Measurements from ENCODE around the gene NGB. TPM values are rescaled to one million over a fixed set of nuclear protein-coding genes. Genes with fewer than 3 reads are reported as not detected.

NGB gene
- total RNA-seq, 2 experiments from 2014 or later = not detected

- Mint-ChIP-seq H3K9me3 (no peaks in the 10 kb centered on the region), H3K36me3 (ENCODE audit: low read depth) (no peaks in the 10 kb centered on the region), H3K27me3 (no peaks in the 10 kb centered on the region), H3K4me3 (no peak overlapping the region), H3K4me1 (ENCODE audit: low read depth) (peaks cover 2% of the 10 kb centered on the region), H3K27ac (no peak overlapping the region)
- ChIA-PET POLR2A (no interaction called here), CTCF (interaction anchor here (1.4 kb wide), 1 partner anchor 171 kb away, joined by 3 read pairs; no protein-coding TSS in a partner anchor)
- ATAC-seq = no peak
- no peak for TF ChIP-seq CTCF (IDR thresholded peaks at IDR 0.05)
- no peak for DNase-seq
- intact Hi-C loops (cut with micrococcal nuclease) = no loop called here
These were observed 40.2 kb upstream of the NGB start for GRCh38 chr14:77311217-77311616.

GRCh38 chr14:77310026-77310425 is 39.0 kb upstream of the NGB start:
- ATAC-seq = no peak
- TF ChIP-seq CTCF (IDR thresholded peaks at IDR 0.05) = no peak
- DNase-seq = no peak
- POLR2A ChIA-PET = no interaction called here
- H3K4me3 Mint-ChIP-seq = no peak overlapping the region
- H3K27me3 Mint-ChIP-seq = no peaks in the 10 kb centered on the region
- H3K36me3 Mint-ChIP-seq (ENCODE audit: low read depth) = no peaks in the 10 kb centered on the region
- peaks cover 2% of the 10 kb centered on the region for H3K4me1 Mint-ChIP-seq (ENCODE audit: low read depth)
- H3K27ac Mint-ChIP-seq = no peak overlapping the region
- CTCF ChIA-PET = interaction anchor here (1.0 to 1.3 kb wide), 2 partner anchors 9 to 159 kb away, joined by 3 to 7 read pairs; no protein-coding TSS in a partner anchor
- intact Hi-C loops (cut with micrococcal nuclease) = no loop called here
- no peaks in the 10 kb centered on the region for H3K9me3 Mint-ChIP-seq

GRCh38 chr14:77309131-77309530 is 38.1 kb upstream of the NGB start:
- Mint-ChIP-seq H3K9me3 (no peaks in the 10 kb centered on the region), H3K4me3 (no peak overlapping the region), H3K27ac (no peak overlapping the region), H3K4me1 (ENCODE audit: low read depth) (peaks cover 2% of the 10 kb centered on the region), H3K27me3 (no peaks in the 10 kb centered on the region), H3K36me3 (ENCODE audit: low read depth) (no peaks in the 10 kb centered on the region)
- intact Hi-C loops (cut with micrococcal nuclease) = no loop called here
- no peak for DNase-seq
- no peak for TF ChIP-seq CTCF (IDR thresholded peaks at IDR 0.05)
- ChIA-PET CTCF (interaction anchor here (1.0 to 1.3 kb wide), 2 partner anchors 8 to 158 kb away, joined by 3 to 7 read pairs; no protein-coding TSS in a partner anchor), POLR2A (no interaction called here)
- ATAC-seq = no peak

- Mint-ChIP-seq H3K9me3 (no peaks in the 10 kb centered on the region), H3K4me3 (no peak overlapping the region), H3K27me3 (no peaks in the 10 kb centered on the region), H3K27ac (no peak overlapping the region), H3K36me3 (ENCODE audit: low read depth) (peaks cover 3% of the 10 kb centered on the region), H3K4me1 (ENCODE audit: low read depth) (peaks cover 17% of the 10 kb centered on the region)
- intact Hi-C loops (cut with micrococcal nuclease) = no loop called here
- ChIA-PET CTCF (interaction anchor here (7.7 kb wide), 1 partner anchor 8 kb away, joined by 151 read pairs; no protein-coding TSS in a partner anchor), POLR2A (no interaction called here)
- DNase-seq (peak; percentile 19), ATAC-seq (no peak)
- no peak for TF ChIP-seq CTCF (IDR thresholded peaks at IDR 0.05)
These were observed 36.0 kb upstream of the NGB start for GRCh38 chr14:77306851-77307496.

GRCh38 chr14:77306416-77306815 is 35.4 kb upstream of the NGB start:
- H3K27ac Mint-ChIP-seq = no peak overlapping the region
- ATAC-seq (no peak), DNase-seq (no peak)
- no peaks in the 10 kb centered on the region for H3K9me3 Mint-ChIP-seq
- TF ChIP-seq CTCF (IDR thresholded peaks at IDR 0.05) = no peak
- H3K36me3 Mint-ChIP-seq (ENCODE audit: low read depth) = peaks cover 3% of the 10 kb centered on the region
- ChIA-PET CTCF (interaction anchor here (7.7 kb wide), 1 partner anchor 8 kb away, joined by 151 read pairs; no protein-coding TSS in a partner anchor), POLR2A (no interaction called here)
- H3K4me1 Mint-ChIP-seq (ENCODE audit: low read depth) = peaks cover 17% of the 10 kb centered on the region
- no peak overlapping the region for H3K4me3 Mint-ChIP-seq
- H3K27me3 Mint-ChIP-seq = no peaks in the 10 kb centered on the region
- intact Hi-C loops (cut with micrococcal nuclease) = no loop called here

Data from activated CD8-positive, alpha-beta T cell treated with anti-CD3 and anti-CD28 coated beads for 36 hours (primary cell).